Measurements from ENCODE around the gene TSPAN18. TPM values are rescaled to one million over a fixed set of nuclear protein-coding genes. Genes with fewer than 3 reads are reported as not detected.

Gene TSPAN18
- total and polyA plus RNA-seq, 2 of the 4 experiments (the other 2 are of a cell fraction), result 0.36 to 1.1 TPM

DNA sequence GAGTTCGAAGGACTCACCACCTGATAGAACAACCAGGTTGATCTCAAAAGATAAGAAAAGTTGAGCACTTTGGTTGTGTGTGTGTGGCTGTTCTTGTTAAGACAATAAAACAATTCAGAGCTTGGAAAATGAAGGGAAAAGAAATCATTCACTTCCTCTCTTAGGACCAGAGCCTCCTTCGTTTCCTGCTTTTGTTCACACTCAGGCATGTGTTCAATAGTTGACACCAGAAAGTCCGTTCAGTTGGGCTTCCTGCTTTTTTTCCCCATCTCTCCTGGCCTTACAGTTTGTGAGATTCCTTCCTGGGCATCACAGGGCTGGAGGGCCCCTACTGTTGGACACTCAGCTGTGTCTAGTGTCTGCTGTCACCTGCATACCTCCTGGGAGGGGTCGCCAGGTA, 48.0 kb downstream of the TSPAN18 start:
- ChIA-PET POLR2A (ENCODE audit: unreplicated experiment) (no interaction called here), CTCF (interaction anchor here (0.8 to 1.6 kb wide), 3 partner anchors 14 to 33 kb away, joined by 3 to 5 read pairs (median 3); no protein-coding TSS in a partner anchor)
- Histone ChIP-seq H2BK120ac (ENCODE audit: low read depth, low read length) (no peak overlapping the region), H4K5ac (ENCODE audit: low read depth, low read length) (no peak overlapping the region), H3K23ac (ENCODE audit: low read depth, low read length) (no peak overlapping the region), H3K4me3 (ENCODE audit: insufficient read depth, low read depth, low read length) (no peak overlapping the region), H3K4me1 (ENCODE audit: control insufficient read depth, insufficient read depth, low read length) (peaks cover 4% of the 10 kb centered on the region; the same call in 1 of the 2 replicates), H3K18ac (ENCODE audit: low read depth, low read length) (no peak overlapping the region), H3K14ac (replicated peaks; ENCODE audit: low read depth, low read length) (no peak overlapping the region), H3K27ac (ENCODE audit: insufficient read depth, low read length) (no peak overlapping the region), H3K9me3 (ENCODE audit: control insufficient read depth, insufficient read depth, low read length) (no peaks in the 10 kb centered on the region), H2AK5ac (ENCODE audit: low read depth, low read length) (no peak overlapping the region), H4K91ac (ENCODE audit: insufficient read depth, low read depth, low read length) (no peak overlapping the region), H3K27me3 (ENCODE audit: control insufficient read depth, insufficient read depth, low read length) (peaks cover 12% of the 10 kb centered on the region; the same call in 1 of the 2 replicates), H4K20me1 (ENCODE audit: insufficient read depth, low read length) (no peaks in the 10 kb centered on the region), H2AK9ac (replicated peaks; ENCODE audit: low read depth, low read length, poor library complexity) (no peak overlapping the region), H3K36me3 (ENCODE audit: control insufficient read depth, insufficient read depth, low read length) (no peaks in the 10 kb centered on the region), H2BK20ac (ENCODE audit: low read depth, low read length) (no peak overlapping the region), H3K4me2 (ENCODE audit: low read depth, low read length) (no peak overlapping the region), H2AFZ (replicated peaks; ENCODE audit: low read length, poor library complexity) (no peak overlapping the region), H3K4ac (ENCODE audit: low read depth, low read length) (no peak overlapping the region), H2BK15ac (ENCODE audit: low read depth, low read length) (no peak overlapping the region), H3K9me1 (ENCODE audit: insufficient read depth, low read length) (no peaks in the 10 kb centered on the region), H3K9ac (ENCODE audit: low read depth, low read length) (no peak overlapping the region), H3K56ac (ENCODE audit: extremely low read depth, insufficient read depth, low read length) (no peak overlapping the region), H3K79me1 (ENCODE audit: low read depth in 1 of 2, low read length in 2 of 2) (no peaks in the 10 kb centered on the region), H4K8ac (ENCODE audit: low read depth in 2 of 2, low read length in 2 of 2) (no peak overlapping the region), H2BK5ac (ENCODE audit: low read depth, low read length, poor library complexity, severe bottlenecking) (no peak overlapping the region)
- ATAC-seq (ENCODE audit: low read depth) (no peak), DNase-seq (no peak)
- TF ChIP-seq RAD21 (IDR thresholded peaks at IDR 0.05; ENCODE audit: low read length), result no peak
- no peak for TF ChIP-seq MXI1 (IDR thresholded peaks at IDR 0.05; ENCODE audit: borderline replicate concordance, low read depth, low read length)
- no peak for TF ChIP-seq USF2 (IDR thresholded peaks at IDR 0.05; ENCODE audit: low read depth, low read length)
- no peak for TF ChIP-seq RFX5 (IDR thresholded peaks at IDR 0.05; ENCODE audit: low read depth, low read length)
- TF ChIP-seq ELK1 (IDR thresholded peaks at IDR 0.05; ENCODE audit: borderline replicate concordance, low read depth, low read length), result no peak
- TF ChIP-seq, protein P1, sequence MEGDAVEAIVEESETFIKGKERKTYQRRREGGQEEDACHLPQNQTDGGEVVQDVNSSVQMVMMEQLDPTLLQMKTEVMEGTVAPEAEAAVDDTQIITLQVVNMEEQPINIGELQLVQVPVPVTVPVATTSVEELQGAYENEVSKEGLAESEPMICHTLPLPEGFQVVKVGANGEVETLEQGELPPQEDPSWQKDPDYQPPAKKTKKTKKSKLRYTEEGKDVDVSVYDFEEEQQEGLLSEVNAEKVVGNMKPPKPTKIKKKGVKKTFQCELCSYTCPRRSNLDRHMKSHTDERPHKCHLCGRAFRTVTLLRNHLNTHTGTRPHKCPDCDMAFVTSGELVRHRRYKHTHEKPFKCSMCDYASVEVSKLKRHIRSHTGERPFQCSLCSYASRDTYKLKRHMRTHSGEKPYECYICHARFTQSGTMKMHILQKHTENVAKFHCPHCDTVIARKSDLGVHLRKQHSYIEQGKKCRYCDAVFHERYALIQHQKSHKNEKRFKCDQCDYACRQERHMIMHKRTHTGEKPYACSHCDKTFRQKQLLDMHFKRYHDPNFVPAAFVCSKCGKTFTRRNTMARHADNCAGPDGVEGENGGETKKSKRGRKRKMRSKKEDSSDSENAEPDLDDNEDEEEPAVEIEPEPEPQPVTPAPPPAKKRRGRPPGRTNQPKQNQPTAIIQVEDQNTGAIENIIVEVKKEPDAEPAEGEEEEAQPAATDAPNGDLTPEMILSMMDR (conservative IDR thresholded peaks at IDR 0.05; ENCODE audit: low read depth, low read length), result no peak
- TF ChIP-seq SMC3 (IDR thresholded peaks at IDR 0.05; ENCODE audit: low read depth, low read length), result no peak
- no peak for TF ChIP-seq NFE2L2 (IDR thresholded peaks at IDR 0.05; ENCODE audit: low read depth, low read length)
- no peak for TF ChIP-seq MAZ (IDR thresholded peaks at IDR 0.05; ENCODE audit: borderline replicate concordance, low read depth, low read length)
- TF ChIP-seq CEBPB (IDR thresholded peaks at IDR 0.05; ENCODE audit: low read depth, low read length), result no peak
- TF ChIP-seq CHD1 (IDR thresholded peaks at IDR 0.05; ENCODE audit: low read depth, low read length), result no peak
- no peak for TF ChIP-seq POLR2A (IDR thresholded peaks at IDR 0.05; ENCODE audit: low read depth, low read length)
- no peak for TF ChIP-seq FOS (IDR thresholded peaks at IDR 0.05; ENCODE audit: low read depth, low read length)
- TF ChIP-seq MAFK (IDR thresholded peaks at IDR 0.05; ENCODE audit: low read depth, low read length), result no peak
- TF ChIP-seq RCOR1 (IDR thresholded peaks at IDR 0.05; ENCODE audit: insufficient replicate concordance, low read length), result no peak
- TF ChIP-seq BHLHE40 (IDR thresholded peaks at IDR 0.05; ENCODE audit: low read depth, low read length), result no peak
- BruUV-seq (replicated peaks), result no TSS peak
- in situ Hi-C loops (cut with MboI; ENCODE audit: low sequenced_read_pairs) (loop anchor here (5.0 kb wide), 1 partner anchor 47 kb away; the partner anchor contains the start of gene TSPAN18), intact Hi-C loops (cut with micrococcal nuclease) (loop anchor here (1.0 kb wide), 1 partner anchor 47 kb away; no protein-coding TSS in a partner anchor), dilution Hi-C loops (cut with HindIII; ENCODE audit: low sequenced_read_pairs, unreplicated experiment) (loop anchor here (25.0 kb wide), 1 partner anchor 113 kb away; no protein-coding TSS in a partner anchor)
- WGBS, 2 experiments (ENCODE audit: extremely low coverage in 2 of 2, insufficient read length in 1 of 2), result no CpG with 5 or more reads among the region's 4 CpGs

Measured in IMR-90 (cell line).